GM19452 (cell line): Measurements from ENCODE around the gene PDE6B.
A peak's percentile ranks its signal among the peaks of the same experiment; 100 is the strongest.

ENCODE experiments used
- ATAC-seq: cut with Tn5 transposase; IDR thresholded peaks from one replicate; pipeline ENCODE4 v1.9.1; 2021; ENCODE audit not compliant: unreplicated experiment

Gene PDE6B

GRCh38 chr4:655464-656151, 30.2 kb downstream of the PDE6B start:
- ATAC-seq, result no peak

GRCh38 chr4:656436-657337, 31.3 kb downstream of the PDE6B start:
- no peak for ATAC-seq

- ATAC-seq, result no peak
Measured at GRCh38 chr4:657338-657833, 32.0 kb downstream of the PDE6B start.

GRCh38 chr4:657834-658667, 32.7 kb downstream of the PDE6B start:
- no peak for ATAC-seq

- ATAC-seq, result no peak
Measured at GRCh38 chr4:658681-659667, 33.6 kb downstream of the PDE6B start.

GRCh38 chr4:659851-660250, 34.5 kb downstream of the PDE6B start:
- no peak for ATAC-seq

GRCh38 chr4:660401-660800, 35.0 kb downstream of the PDE6B start:
- ATAC-seq, result no peak

- no peak for ATAC-seq
Measured at GRCh38 chr4:661231-661630, 35.9 kb downstream of the PDE6B start.

GRCh38 chr4:661881-662761, 36.7 kb downstream of the PDE6B start:
- no peak for ATAC-seq

GRCh38 chr4:663046-663437, 37.7 kb downstream of the PDE6B start:
- no peak for ATAC-seq

GRCh38 chr4:663438-664428, 38.4 kb downstream of the PDE6B start:
- peak; percentile 52 for ATAC-seq

GRCh38 chr4:664713-665231, 39.4 kb downstream of the PDE6B start:
- no peak for ATAC-seq

GRCh38 chr4:665381-665750, 40.0 kb downstream of the PDE6B start:
- no peak for ATAC-seq

- no peak for ATAC-seq
Measured at GRCh38 chr4:665751-666435, 40.5 kb downstream of the PDE6B start.

GRCh38 chr4:666436-666810, 41.0 kb downstream of the PDE6B start:
- ATAC-seq, result no peak

- no peak for ATAC-seq
Measured at GRCh38 chr4:666822-667544, 41.6 kb downstream of the PDE6B start.

- ATAC-seq, result no peak
Measured at GRCh38 chr4:667545-667925, 42.2 kb downstream of the PDE6B start.
